GM12875 (cell line): Measurements from ENCODE around the gene FFAR3.
"Not testable (repeated sequence)": the region's sequence is repeated elsewhere in the genome, so short reads cannot be mapped to it uniquely, and the experiment has no call there.

Experiments used
- H3K4me3 ChIP-seq: one replicate; pipeline ENCODE4 v1.5.1; 2011; ENCODE audit warnings: low read depth, low read length, control low read depth
- TF ChIP-seq, protein P1 (sequence below): IDR thresholded peaks from 2 replicates; pipeline ENCODE4 v1.5.1; 2011; ENCODE audit warnings: low read depth, mild to moderate bottlenecking, control low read depth, inconsistent platforms, low read length, moderate library complexity, borderline replicate concordance; ENCODE audit not compliant: insufficient read depth

The FFAR3 gene

DNA sequence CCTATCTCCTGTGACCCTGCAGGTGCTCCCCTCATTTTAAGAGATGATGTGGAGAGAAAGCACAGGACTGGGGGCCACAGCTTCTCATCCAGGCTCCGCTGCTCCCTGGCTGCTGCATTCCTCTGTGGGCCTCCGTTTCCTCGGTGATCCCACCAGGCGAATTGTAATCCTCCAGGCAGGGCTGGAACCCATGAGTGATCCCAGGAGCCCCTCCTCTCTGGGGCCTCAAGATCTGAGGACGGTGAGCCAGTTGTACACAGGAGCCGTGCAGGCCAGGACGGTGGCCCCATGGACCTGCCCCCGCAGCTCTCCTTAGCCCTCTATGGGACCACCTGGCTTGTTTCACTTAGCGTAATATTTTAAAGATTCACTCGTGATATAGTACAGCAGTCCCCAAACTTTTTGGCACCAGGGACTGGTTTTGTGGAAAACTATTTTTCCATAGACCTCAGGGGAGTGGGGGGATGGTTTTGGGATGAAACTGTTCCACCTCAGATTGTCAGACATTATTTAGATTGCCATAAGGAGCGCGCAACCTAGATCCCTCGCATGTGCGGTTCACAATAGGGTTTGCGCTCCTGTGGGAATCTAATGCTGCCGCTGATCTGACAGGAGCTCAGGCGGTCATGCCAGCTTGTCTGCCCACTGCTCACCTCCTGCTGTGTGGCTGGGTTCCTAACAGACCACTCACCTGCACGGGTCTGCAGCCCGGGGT, 5.6 kb downstream of the FFAR3 start:
- TF ChIP-seq, protein P1, sequence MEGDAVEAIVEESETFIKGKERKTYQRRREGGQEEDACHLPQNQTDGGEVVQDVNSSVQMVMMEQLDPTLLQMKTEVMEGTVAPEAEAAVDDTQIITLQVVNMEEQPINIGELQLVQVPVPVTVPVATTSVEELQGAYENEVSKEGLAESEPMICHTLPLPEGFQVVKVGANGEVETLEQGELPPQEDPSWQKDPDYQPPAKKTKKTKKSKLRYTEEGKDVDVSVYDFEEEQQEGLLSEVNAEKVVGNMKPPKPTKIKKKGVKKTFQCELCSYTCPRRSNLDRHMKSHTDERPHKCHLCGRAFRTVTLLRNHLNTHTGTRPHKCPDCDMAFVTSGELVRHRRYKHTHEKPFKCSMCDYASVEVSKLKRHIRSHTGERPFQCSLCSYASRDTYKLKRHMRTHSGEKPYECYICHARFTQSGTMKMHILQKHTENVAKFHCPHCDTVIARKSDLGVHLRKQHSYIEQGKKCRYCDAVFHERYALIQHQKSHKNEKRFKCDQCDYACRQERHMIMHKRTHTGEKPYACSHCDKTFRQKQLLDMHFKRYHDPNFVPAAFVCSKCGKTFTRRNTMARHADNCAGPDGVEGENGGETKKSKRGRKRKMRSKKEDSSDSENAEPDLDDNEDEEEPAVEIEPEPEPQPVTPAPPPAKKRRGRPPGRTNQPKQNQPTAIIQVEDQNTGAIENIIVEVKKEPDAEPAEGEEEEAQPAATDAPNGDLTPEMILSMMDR = no peak
- no peak overlapping the region for H3K4me3 ChIP-seq

GRCh38 chr19:35365303-35365702, 7.0 kb downstream of the FFAR3 start:
- no peak overlapping the region for H3K4me3 ChIP-seq
- TF ChIP-seq, protein P1 = no peak

- no peak overlapping the region for H3K4me3 ChIP-seq
- TF ChIP-seq, protein P1 = no peak
These were observed 10.1 kb downstream of the FFAR3 start for GRCh38 chr19:35368378-35368777.

DNA sequence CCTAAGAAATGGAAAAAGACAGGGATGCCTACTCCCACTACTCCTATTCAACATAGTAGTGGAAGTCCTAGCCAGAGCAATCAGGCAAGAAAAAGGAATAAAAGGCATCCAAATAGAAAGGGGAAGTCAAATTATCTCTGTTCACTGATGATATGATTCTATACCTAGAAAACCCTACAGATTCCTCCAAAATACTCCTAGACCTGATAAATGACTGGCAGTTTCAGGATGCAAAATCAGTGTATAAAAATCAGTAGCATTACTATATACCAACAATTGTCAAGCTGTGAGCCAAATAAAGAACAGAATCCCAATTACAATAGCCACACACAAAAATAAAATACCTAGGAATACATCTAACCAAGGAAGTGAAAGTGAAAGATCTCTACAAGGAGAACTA, 11.3 kb downstream of the FFAR3 start:
- TF ChIP-seq, protein P1 = no peak
- no peak overlapping the region for H3K4me3 ChIP-seq

DNA sequence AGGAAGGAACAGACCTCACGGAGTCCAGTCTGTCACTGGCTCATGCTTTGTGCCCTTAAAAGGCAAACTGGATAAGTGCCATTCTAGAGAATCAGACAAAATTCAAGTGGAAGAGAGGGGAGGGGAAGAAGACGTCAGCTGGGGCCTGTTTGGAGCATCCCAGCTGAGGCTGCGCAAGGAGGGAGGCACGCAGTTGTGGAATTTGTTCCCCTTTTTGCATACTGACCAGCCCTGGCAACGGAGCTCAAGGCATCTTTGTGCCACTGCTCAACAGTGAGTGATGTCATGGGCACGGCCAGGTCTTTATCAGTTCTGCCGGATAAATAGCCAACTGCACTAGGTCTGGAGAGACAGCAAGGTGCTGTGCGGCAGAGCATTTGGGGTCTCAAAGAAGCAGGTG, 12.5 kb downstream of the FFAR3 start, which contains the start of gene GPR42:
Gene GPR42, plus strand, starts transcription at position 347 of the 400 bp plus-strand sequence. CDS start 292 bp downstream, outside the sequence.
- TF ChIP-seq, protein P1 = no peak
- no peak within 1 kb of the TSS for H3K4me3 ChIP-seq

DNA sequence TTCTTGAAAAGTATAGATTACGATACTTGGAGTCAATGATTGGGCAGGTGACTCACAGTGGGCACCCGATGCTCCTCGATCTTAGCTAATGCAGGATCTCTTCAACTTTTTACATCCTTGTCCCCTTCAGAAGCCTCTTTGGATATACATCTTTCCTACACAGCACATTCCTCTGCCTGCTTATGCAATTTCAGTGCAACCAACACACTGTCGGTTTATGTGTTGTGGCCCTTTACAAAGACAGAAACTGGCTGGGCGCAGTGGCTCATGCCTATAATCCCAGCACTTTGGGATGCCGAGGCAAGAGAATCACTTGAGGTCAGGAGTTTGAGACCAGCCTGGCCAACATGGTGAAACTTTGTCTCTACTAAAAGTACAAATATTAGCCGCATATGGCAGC, 15.2 kb downstream of the FFAR3 start:
- TF ChIP-seq, protein P1 = no peak
- no peak overlapping the region for H3K4me3 ChIP-seq

- not testable (repeated sequence) for H3K4me3 ChIP-seq
These were observed 15.8 kb downstream of the FFAR3 start for GRCh38 chr19:35374031-35374430.
